Esophagus muscularis mucosa (tissue), 4 donors: ENCODE measurements around the gene CSTB. TPM values are rescaled to one million over a fixed set of nuclear protein-coding genes. Genes with fewer than 3 reads are reported as not detected.

Experiments
- DNase-seq: peaks from one replicate; pipeline ENCODE4 v3.0.0-alpha.2; 2017; ENCODE audit errors: extremely low spot score
- H3K27ac ChIP-seq, 4 donors: fragments of 200-600 bp; sonication (generic); replicated peaks in 1 of 4; 1 replicate in 3 of 4; 2 replicates in 1 of 4; pipeline ENCODE4 v1.5.1; 2016 to 2019; ENCODE audit warnings: mild to moderate bottlenecking in 1 of 4
- H3K27me3 ChIP-seq, 4 donors: fragments of 200-600 bp; sonication (generic); one replicate each; pipeline versions ENCODE4 v1.5.1 to v1.6.0; 2016 to 2019
- H3K36me3 ChIP-seq, 4 donors: fragments of 200-600 bp; sonication (generic); one replicate each; pipeline ENCODE4 v1.5.1; 2016 to 2019
- H3K4me1 ChIP-seq, 4 donors: fragments of 200-600 bp; sonication (generic); one replicate each; pipeline ENCODE4 v1.5.1; 2016 to 2019
- H3K4me3 ChIP-seq, 4 donors: fragments of 200-600 bp; sonication (generic); 1 replicate in 2 of 4; 2 replicates in 2 of 4; pipeline ENCODE4 v1.5.1; 2016 to 2019; ENCODE audit warnings: mild to moderate bottlenecking in 4 of 4, moderate library complexity in 1 of 4
- H3K9me3 ChIP-seq, 4 donors: fragments of 200-600 bp; sonication (generic); 1 replicate in 3 of 4; 2 replicates in 1 of 4; pipeline ENCODE4 v1.5.1; 2016 to 2019
- CTCF ChIP-seq, 3 experiments: fragments of 200-600 bp in 2 of 3; fragments of 450-650 bp in 1 of 3; sonication (generic) in 2 of 3; IDR thresholded peaks; one replicate each; pipeline ENCODE4 v1.5.1; 2017 to 2019; ENCODE audit warnings: antibody characterized with exemption in 3 of 3, mild to moderate bottlenecking in 2 of 3, moderate library complexity in 1 of 3
- EP300 ChIP-seq: sonication (generic); formaldehyde crosslinking; IDR thresholded peaks from one replicate; pipeline ENCODE4 v1.6.1; 2017; ENCODE audit warnings: antibody characterized with exemption
- POLR2A ChIP-seq: fragments of 450-650 bp; IDR thresholded peaks from one replicate; pipeline ENCODE4 v1.6.1; 2017; ENCODE audit warnings: antibody characterized with exemption, moderate library complexity, mild to moderate bottlenecking, low read depth
- POLR2AphosphoS5 ChIP-seq, 2 donors: sonication (generic); formaldehyde crosslinking; IDR thresholded peaks; one replicate each; pipeline ENCODE4 v1.6.1; 2017; ENCODE audit warnings: antibody characterized with exemption in 2 of 2
- WGBS: methylation state at CpG from one replicate; pipeline ENCODE4 v1.1.5; 2018; 5-methylcytosine and 5-hydroxymethylcytosine counted together
- intact Hi-C: fragments of 100-400 bp; cut with DNase I; formaldehyde crosslinking; loops from one replicate; pipeline ENCODE4 v1.15.1; 2023
- total RNA-seq, 4 donors: library from RNA; depleted of rRNA; stranded (reverse); fragments of >200 nt; gene quantifications; one replicate each; pipeline versions ENCODE4 v1.1.0 to v1.2.1, GENCODE V29; 2016

Gene CSTB
- total RNA-seq, 4 donors from 2014 or later = 5.0 to 21.1 (median 8.1) TPM

DNA sequence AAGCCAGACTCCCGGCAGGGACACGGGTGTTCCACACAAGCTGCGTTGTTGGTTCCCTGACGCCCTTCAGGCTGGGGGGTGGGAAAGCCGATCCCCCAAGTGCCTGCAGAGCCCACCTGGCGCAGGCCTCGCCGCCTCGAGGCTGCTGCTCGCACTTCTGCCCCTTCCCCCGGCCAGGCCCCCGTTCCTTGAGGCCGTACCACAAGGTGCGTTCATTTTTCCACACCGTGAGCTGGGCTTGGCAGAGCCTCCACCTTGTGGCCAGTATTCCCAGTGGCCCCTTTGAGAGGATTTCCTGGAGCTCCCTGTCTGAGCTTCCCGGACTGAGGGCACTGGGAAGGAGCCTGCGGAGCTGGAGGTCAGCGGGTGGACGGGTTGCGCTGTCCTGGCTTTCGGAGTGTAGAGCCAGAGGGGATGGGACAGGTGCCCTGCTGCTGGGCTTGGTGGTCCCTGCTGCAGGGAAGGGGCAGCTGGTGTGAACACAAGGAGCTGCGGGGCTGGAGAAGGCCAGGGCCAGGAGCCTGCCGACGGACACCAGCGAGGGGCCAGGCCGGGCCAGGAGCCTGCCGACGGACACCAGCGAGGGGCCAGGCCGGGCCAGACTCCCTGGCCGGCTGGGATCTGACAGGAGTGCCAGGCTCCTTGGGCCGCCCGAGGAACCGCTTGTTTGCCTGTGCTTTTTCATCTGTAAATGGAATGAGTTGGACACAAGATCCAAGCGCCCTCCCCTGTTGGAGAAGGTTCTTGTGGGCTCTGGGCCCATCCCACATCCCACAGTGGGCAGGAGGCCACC, 38.8 kb downstream of the CSTB start:
- TF ChIP-seq POLR2AphosphoS5 (IDR thresholded peaks at IDR 0.05) = no peak
- no peak for TF ChIP-seq POLR2A
- no peak for TF ChIP-seq EP300
- TF ChIP-seq CTCF (IDR thresholded peaks at IDR 0.05) = no peak
- WGBS = 93% methylated on average over 30 of the region's 35 CpGs
- no peak for DNase-seq
- Histone ChIP-seq H3K9me3 (no peaks in the 10 kb centered on the region), H3K36me3 (peaks cover 0 to 27% (median 25%) of the 10 kb centered on the region in 4 donors), H3K4me1 (peaks cover 22 to 55% (median 39%) of the 10 kb centered on the region in 4 donors), H3K4me3 (no peak overlapping the region), H3K27ac (no peak overlapping the region), H3K27me3 (no peaks in the 10 kb centered on the region)
- intact Hi-C loops = no loop called here

GRCh38 chr21:43736224-43736883, 39.8 kb downstream of the CSTB start:
- no peaks in the 10 kb centered on the region for H3K27me3 ChIP-seq
- no peak overlapping the region for H3K4me3 ChIP-seq
- H3K4me1 ChIP-seq = peaks cover 26 to 57% (median 48%) of the 10 kb centered on the region in 4 donors
- intact Hi-C loops = no loop called here
- no peaks in the 10 kb centered on the region for H3K9me3 ChIP-seq
- 92% methylated on average over 24 of the region's 25 CpGs for WGBS
- TF ChIP-seq EP300 = no peak
- no peak for TF ChIP-seq POLR2A
- TF ChIP-seq POLR2AphosphoS5 (IDR thresholded peaks at IDR 0.05) = no peak
- TF ChIP-seq CTCF (IDR thresholded peaks at IDR 0.05) = no peak
- H3K36me3 ChIP-seq = peaks cover 0 to 21% (median 16%) of the 10 kb centered on the region in 4 donors
- DNase-seq = no peak
- peak overlapping the region in 1 of 4 donors; percentile 80 for H3K27ac ChIP-seq

DNA sequence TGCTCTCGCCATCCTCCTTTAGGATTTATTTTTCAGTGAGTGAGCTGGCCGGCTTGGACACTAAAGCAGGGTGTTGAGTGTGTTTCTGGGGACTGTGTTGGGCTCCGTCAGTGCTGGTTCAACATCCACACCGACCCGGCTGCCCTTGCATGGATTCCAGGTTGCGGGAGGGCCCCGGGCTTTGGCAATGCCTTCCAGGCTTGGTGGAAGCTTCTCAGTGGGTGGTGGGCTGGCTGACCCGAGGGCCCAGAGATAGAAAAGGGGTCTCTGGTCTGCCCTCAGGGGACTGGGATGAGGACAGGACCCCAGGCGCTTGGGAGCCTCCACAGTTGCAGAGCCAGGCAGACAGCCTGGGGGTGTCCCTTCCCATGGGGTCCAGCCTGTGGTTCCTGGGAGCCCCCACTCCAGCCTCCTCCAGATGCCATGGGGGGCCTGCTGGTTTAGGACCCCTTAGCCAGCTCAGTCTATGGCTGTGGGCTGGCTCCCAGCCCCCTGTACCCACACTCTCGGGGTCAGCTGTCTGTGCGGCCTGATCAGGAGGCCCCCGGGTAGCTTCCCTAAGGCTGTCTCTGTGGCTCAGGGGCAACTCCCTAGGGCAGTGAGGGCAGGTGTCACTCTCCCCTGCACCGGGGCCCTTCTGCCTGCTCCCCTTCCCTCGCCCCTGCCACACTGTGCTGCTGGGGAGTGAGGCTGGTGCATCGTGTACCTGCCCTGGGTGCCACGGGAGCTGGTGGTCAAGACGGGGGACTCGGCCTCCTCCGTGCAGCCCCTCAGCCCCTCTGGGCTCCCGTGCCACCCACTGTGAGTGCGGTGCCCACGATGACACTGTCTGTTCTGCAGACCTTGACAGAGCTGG, 40.6 kb downstream of the CSTB start:
- H3K4me3 ChIP-seq = peak overlapping the region in 1 of 4 donors; percentile 10
- WGBS = 83% methylated on average over 18 of the region's 22 CpGs
- H3K4me1 ChIP-seq = peaks cover 26 to 54% (median 45%) of the 10 kb centered on the region in 4 donors
- H3K27ac ChIP-seq = peak overlapping the region; percentile 8 to 82 (median 68)
- intact Hi-C loops = no loop called here
- H3K27me3 ChIP-seq = no peaks in the 10 kb centered on the region
- no peaks in the 10 kb centered on the region for H3K9me3 ChIP-seq
- no peak for DNase-seq
- peaks cover 0 to 21% (median 16%) of the 10 kb centered on the region in 4 donors for H3K36me3 ChIP-seq
- no peak for TF ChIP-seq POLR2A
- no peak for TF ChIP-seq CTCF (IDR thresholded peaks at IDR 0.05)
- no peak for TF ChIP-seq POLR2AphosphoS5 (IDR thresholded peaks at IDR 0.05)
- TF ChIP-seq EP300 = no peak

DNA sequence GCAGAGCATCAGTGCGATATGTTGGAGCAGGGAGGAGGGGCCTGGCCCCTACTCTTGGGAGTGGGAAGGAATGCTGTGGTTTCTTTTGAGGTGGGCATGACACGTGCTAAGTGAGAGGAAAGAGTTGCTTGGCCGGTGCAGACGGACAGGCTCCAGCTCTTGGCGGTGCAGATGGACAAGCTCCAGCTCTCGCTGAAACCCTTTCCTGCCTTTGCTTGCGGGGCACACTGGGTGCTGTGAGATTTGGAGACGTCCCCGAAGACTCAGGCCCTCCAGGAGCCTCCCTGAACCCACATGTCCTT, 41.2 kb downstream of the CSTB start:
- Histone ChIP-seq H3K36me3 (peaks cover 0 to 21% (median 16%) of the 10 kb centered on the region in 4 donors), H3K4me3 (peak overlapping the region in 1 of 4 donors; percentile 10), H3K27ac (peak overlapping the region; percentile 8 to 82 (median 68)), H3K9me3 (no peaks in the 10 kb centered on the region), H3K4me1 (peaks cover 26 to 52% (median 45%) of the 10 kb centered on the region in 4 donors), H3K27me3 (no peaks in the 10 kb centered on the region)
- no peak for DNase-seq
- intact Hi-C loops = no loop called here
- 55% methylated on average over 2 of the region's 9 CpGs for WGBS
- TF ChIP-seq POLR2AphosphoS5 (IDR thresholded peaks at IDR 0.05) (peak; percentile 13 to 38), POLR2A (no peak)
